Prostate gland (tissue), 2 donors: ENCODE measurements around the gene ZMYND8.

ENCODE experiments used
- POLR2A ChIP-seq: fragments of 450-650 bp; IDR thresholded peaks from one replicate; pipeline ENCODE4 v1.6.1; 2016; ENCODE audit warnings: antibody characterized with exemption, mild to moderate bottlenecking
- POLR2AphosphoS5 ChIP-seq: sonication (generic); formaldehyde crosslinking; IDR thresholded peaks from one replicate; pipeline ENCODE4 v1.6.1; 2017; ENCODE audit warnings: antibody characterized with exemption
- TF ChIP-seq, protein P1 (sequence below), 4 experiments: fragments of 200-600 bp in 2 of 4; fragments of 450-650 bp in 2 of 4; sonication (generic) in 2 of 4; IDR thresholded peaks; 1 replicate in 3 of 4; 2 replicates in 1 of 4; pipeline ENCODE4 v1.5.1; 2016 to 2019; ENCODE audit warnings: antibody characterized with exemption in 4 of 4, mild to moderate bottlenecking in 2 of 4, moderate library complexity in 2 of 4

- TF ChIP-seq POLR2AphosphoS5 (no peak), POLR2A (no peak)
- TF ChIP-seq, protein P1, sequence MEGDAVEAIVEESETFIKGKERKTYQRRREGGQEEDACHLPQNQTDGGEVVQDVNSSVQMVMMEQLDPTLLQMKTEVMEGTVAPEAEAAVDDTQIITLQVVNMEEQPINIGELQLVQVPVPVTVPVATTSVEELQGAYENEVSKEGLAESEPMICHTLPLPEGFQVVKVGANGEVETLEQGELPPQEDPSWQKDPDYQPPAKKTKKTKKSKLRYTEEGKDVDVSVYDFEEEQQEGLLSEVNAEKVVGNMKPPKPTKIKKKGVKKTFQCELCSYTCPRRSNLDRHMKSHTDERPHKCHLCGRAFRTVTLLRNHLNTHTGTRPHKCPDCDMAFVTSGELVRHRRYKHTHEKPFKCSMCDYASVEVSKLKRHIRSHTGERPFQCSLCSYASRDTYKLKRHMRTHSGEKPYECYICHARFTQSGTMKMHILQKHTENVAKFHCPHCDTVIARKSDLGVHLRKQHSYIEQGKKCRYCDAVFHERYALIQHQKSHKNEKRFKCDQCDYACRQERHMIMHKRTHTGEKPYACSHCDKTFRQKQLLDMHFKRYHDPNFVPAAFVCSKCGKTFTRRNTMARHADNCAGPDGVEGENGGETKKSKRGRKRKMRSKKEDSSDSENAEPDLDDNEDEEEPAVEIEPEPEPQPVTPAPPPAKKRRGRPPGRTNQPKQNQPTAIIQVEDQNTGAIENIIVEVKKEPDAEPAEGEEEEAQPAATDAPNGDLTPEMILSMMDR (IDR thresholded peaks at IDR 0.05) = no peak
These were observed 8.7 kb upstream of the ZMYND8 start for GRCh38 chr20:47365023-47365764.
